ENCODE data around the gene SLC31A1.
A peak's percentile ranks its signal among the peaks of the same experiment; 100 is the strongest.

The SLC31A1 gene

GRCh38 chr9:113309204-113309813 lies 88.0 kb downstream of the SLC31A1 start:
- DNase-seq: peak; percentile 36 to 54

- no peak for DNase-seq
These were observed 89.2 kb downstream of the SLC31A1 start for GRCh38 chr9:113310538-113310937.

- DNase-seq: no peak
These were observed 90.6 kb downstream of the SLC31A1 start for GRCh38 chr9:113311961-113312360.

- DNase-seq: no peak
These were observed 91.9 kb downstream of the SLC31A1 start for GRCh38 chr9:113313261-113313660.

All from CD4-positive, alpha-beta T cell treated with Interleukin-4 for 1 hour (primary cell).